Psoas muscle (tissue), 8 donors: ENCODE results near the gene LRRC46. TPM values are rescaled to one million over a fixed set of nuclear protein-coding genes. Genes with fewer than 3 reads are reported as not detected.

Experiments used
- ATAC-seq, 4 donors: fragments of 200-7000 bp; cut with Tn5 transposase; one replicate each; pipeline ENCODE4 v1.9.1; 2020; ENCODE audit warnings: moderate library complexity in 3 of 4, mild to moderate bottlenecking in 2 of 4
- DNase-seq, 2 donors: peaks; one replicate each; pipeline ENCODE4 v3.0.0-alpha.2; 2020
- H3K27ac ChIP-seq: fragments of 200-600 bp; one replicate; pipeline ENCODE4 v1.8.0; 2022
- H3K27me3 ChIP-seq, 3 donors: fragments of 200-600 bp in 1 of 3; one replicate each; pipeline versions ENCODE4 v1.6.1 to v1.8.0; 2013 to 2022; ENCODE audit warnings: low read length in 2 of 3, mild to moderate bottlenecking in 2 of 3, moderate library complexity in 1 of 3; ENCODE audit not compliant: insufficient read depth in 3 of 3
- H3K36me3 ChIP-seq, 2 donors: fragments of 200-600 bp in 1 of 2; one replicate each; pipeline versions ENCODE4 v1.6.1 to v1.8.0; 2013 to 2022; ENCODE audit warnings: low read depth in 1 of 2, mild to moderate bottlenecking in 1 of 2, moderate library complexity in 1 of 2; ENCODE audit not compliant: insufficient read depth in 1 of 2
- H3K4me1 ChIP-seq: fragments of 200-600 bp; one replicate; pipeline ENCODE4 v1.8.0; 2022
- H3K4me3 ChIP-seq: fragments of 200-600 bp; one replicate; pipeline ENCODE4 v1.8.0; 2022; ENCODE audit warnings: mild to moderate bottlenecking
- H3K9me3 ChIP-seq: fragments of 200-600 bp; one replicate; pipeline ENCODE4 v1.8.0; 2022
- WGBS, 3 donors: extraction: QIAGEN DNeasy Blood & Tissue Kit; methylation state at CpG; one replicate each; pipeline versions ENCODE4 v1.1.6 to v1.1.7; 2013; 5-methylcytosine and 5-hydroxymethylcytosine counted together
- intact Hi-C, 2 donors: fragments of 100-400 bp; cut with DNase I; formaldehyde crosslinking; loops; one replicate each; pipeline versions ENCODE4 v1.11.0 to v1.14.2; 2022
- polyA plus RNA-seq, 3 donors: library from polyadenylated mRNA; stranded (reverse); fragments of 200-250 nt; gene quantifications; one replicate each; pipeline ENCODE4 v1.2.3, GENCODE V29; 2013
- total RNA-seq, 4 donors: library from RNA; stranded (reverse); fragmentation: NEBNext Ultra II Directional in 2 of 4; extraction: Animal tissue kit (Norgen Biotek cat#: 25700) in 2 of 4; gene quantifications; one replicate each; pipeline versions ENCODE4 v1.2.1 to v1.2.4, GENCODE V29; 2021 to 2023
- TF ChIP-seq, protein P1 (sequence below): fragments of 200-600 bp; IDR thresholded peaks from one replicate; pipeline ENCODE4 v1.8.0; 2022; ENCODE audit warnings: antibody characterized with exemption
- donor health status: healthy with polysubstance abuse.
- donor health status: DM: no; HTN: no; CAD: no; lungs with moderate emphysema.
- donor health status: Bipolar disorder and iron deficiency.
- donor health status: healthy.
- donor health status: DM: yes; HTN: yes; CAD: no.
- donor health status: DM: no; HTN: no; CAD: no.
- donor health status: DM: no; HTN: no; CAD: no.
- donor health status: DM: yes; HTN: yes; CAD: no.

LRRC46 gene
- total and polyA plus RNA-seq, 7 donors, result 0.08 to 0.54 (median 0.22) TPM; not detected in 2

DNA sequence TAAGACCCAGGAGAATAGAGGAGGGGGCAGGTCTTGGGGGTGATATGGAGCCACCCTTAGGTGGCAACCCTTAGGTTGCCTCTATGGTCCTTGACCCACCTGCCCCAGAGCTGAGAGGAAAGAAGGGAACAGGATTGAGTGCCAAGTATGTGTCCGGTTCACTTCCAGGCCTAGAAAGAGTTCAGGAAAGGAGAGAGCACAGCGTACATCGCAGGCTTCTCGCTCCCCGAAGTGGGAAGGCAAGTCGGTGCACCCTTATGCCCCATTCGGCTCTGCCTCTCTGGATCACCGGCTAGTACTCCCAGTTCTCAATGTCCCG, 18.9 kb downstream of the LRRC46 start:
- intact Hi-C loops, result no loop called here
- Histone ChIP-seq H3K4me1 (peaks cover 16% of the 10 kb centered on the region), H3K4me3 (peak overlapping the region; percentile 50), H3K27ac (no peak overlapping the region), H3K27me3 (peaks cover 0 to 91% (median 49%) of the 10 kb centered on the region in 3 donors), H3K36me3 (no peaks in the 10 kb centered on the region), H3K9me3 (no peaks in the 10 kb centered on the region)
- 17 to 36% (median 35%) methylated on average over 9 of the region's 9 CpGs for whole genome bisulfite sequencing, 3 donors
- ATAC-seq, result peak in 1 of 4 donors; percentile 6
- TF ChIP-seq, protein P1, sequence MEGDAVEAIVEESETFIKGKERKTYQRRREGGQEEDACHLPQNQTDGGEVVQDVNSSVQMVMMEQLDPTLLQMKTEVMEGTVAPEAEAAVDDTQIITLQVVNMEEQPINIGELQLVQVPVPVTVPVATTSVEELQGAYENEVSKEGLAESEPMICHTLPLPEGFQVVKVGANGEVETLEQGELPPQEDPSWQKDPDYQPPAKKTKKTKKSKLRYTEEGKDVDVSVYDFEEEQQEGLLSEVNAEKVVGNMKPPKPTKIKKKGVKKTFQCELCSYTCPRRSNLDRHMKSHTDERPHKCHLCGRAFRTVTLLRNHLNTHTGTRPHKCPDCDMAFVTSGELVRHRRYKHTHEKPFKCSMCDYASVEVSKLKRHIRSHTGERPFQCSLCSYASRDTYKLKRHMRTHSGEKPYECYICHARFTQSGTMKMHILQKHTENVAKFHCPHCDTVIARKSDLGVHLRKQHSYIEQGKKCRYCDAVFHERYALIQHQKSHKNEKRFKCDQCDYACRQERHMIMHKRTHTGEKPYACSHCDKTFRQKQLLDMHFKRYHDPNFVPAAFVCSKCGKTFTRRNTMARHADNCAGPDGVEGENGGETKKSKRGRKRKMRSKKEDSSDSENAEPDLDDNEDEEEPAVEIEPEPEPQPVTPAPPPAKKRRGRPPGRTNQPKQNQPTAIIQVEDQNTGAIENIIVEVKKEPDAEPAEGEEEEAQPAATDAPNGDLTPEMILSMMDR, result no peak
- DNase-seq, result no peak

DNA sequence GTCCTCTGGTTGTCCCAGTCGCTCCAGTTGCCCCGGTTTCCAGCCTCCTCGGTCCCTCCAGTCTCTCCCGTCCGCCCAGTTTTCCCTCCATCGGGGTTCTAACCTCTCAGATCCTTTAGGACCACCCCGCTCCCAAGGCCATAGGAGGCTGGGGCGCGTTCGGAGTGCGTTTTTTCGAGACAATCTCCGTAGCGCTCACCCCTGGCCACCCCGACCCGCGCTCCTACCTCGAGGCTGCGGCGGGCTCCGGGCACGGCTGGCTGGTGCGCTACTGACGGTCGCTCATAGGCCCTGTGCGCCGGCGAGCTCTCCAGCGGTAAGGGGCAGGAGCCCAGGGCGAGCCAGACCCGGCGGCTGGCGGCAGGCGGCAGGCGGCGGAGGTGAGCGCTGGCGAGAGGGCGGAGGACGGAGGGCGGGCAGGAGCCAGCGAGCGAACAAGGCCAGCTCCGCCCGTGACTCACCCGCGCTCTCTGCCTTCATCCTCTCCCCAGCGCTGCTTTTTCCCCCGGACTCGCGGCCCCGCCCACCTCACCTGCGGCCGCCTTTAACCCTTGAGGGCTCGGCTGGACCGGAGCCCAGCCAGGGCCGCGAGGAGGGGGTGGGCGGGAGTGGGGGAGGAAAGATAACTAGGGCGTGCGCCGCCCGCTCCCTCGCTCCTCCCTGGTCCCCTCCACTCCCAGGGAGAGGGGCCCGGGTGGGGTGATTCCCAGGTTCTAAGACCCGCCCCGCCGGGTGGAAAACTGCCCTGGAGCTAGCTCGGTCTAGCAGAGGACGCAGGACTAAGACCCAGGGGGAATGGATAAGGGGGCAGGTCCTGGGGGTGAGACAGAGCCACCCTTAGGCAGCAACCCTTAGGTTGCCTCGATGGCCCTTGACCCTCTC, 19.5 kb downstream of the LRRC46 start, which contains the start of gene SP6:
SP6 (minus strand) TSS at position 472 of the 882 bp plus-strand sequence. CDS start 2,734 bp downstream, outside the sequence.
- intact Hi-C loops, result no loop called here
- Histone ChIP-seq H3K4me3 (peak within 1 kb of the TSS; percentile 50), H3K36me3 (no peaks in the 10 kb centered on the region), H3K4me1 (peaks cover 16% of the 10 kb centered on the region), H3K27me3 (peaks cover 0 to 97% (median 52%) of the 10 kb centered on the region in 3 donors), H3K27ac (no peak within 1 kb of the TSS), H3K9me3 (no peaks in the 10 kb centered on the region)
- DNase-seq, result peak; percentile 61 to 77
- TF ChIP-seq, protein P1, result peak; percentile 25
- ATAC-seq, result peak; percentile 86 to 95 (median 92)
- WGBS, 3 donors, result 3% methylated on average over 51 to 71 of the region's 71 CpGs

DNA sequence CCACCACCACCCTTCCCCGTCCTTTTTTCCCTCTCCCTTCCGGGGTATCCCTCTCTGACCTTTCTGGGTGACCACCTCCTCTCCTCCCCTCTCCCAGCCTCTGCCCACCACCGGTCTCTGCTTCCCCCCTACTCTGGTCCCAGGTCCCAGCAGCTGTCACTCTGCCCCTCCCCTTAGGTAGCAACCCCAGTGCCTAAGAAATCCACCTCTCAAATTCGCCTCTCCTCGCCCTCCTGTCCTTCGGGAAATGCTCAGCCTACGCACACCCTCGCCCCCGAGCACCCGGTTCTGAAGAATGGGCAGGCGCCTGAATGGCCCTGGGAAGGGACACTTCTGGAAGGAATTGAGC, 20.3 kb downstream of the LRRC46 start:
- H3K9me3 ChIP-seq, result no peaks in the 10 kb centered on the region
- H3K27ac ChIP-seq, result no peak overlapping the region
- ATAC-seq (no peak), DNase-seq (no peak)
- no peak overlapping the region for H3K4me3 ChIP-seq
- 31 to 41% (median 31%) methylated on average over 10 to 11 of the region's 11 CpGs for WGBS, 3 donors
- peaks cover 16% of the 10 kb centered on the region for H3K4me1 ChIP-seq
- intact Hi-C loops, result no loop called here
- TF ChIP-seq, protein P1, result no peak
- H3K36me3 ChIP-seq, result no peaks in the 10 kb centered on the region
- peaks cover 0 to 97% (median 52%) of the 10 kb centered on the region in 3 donors for H3K27me3 ChIP-seq

DNA sequence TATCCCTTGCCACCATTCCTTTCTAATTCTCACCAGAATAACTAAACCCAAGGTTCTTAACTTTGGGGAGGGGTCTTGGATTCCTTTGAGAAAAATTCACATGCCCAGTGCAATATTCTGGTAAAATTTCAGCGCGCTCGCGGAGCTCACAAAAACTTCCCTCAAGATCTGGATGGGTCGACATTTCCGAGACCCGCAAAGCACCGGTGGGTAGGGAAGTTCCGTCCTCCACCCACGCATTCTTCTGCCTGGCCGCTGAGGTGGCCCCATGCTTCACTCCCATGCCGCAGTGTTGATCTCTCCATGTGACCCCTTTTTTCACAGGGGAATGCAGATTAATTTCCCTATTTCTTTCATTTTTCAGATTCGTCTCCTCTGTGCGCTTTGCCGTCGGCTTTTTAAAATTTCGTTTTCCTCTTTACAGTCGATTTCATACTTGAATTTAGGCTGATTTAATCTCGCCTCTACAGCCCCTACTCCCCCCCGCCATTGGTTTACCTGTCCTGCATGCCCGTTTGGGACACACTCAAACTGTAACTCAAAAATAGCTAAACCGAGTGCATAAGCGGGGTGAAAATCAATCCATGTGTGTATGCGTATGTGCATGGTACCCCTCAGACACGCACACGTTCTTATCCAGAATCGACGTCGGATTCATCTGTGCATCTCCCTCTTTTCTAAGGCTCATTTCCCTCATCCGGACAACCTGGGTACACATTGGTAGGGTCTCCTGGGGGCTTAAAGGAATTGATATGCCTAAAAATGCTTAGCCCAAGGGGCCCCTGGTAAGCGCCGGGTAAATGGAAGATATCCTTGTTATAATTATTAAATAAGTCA, 20.9 kb downstream of the LRRC46 start:
- 27 to 34% (median 29%) methylated on average over 32 of the region's 32 CpGs for WGBS, 3 donors
- Histone ChIP-seq H3K4me1 (peaks cover 12% of the 10 kb centered on the region), H3K4me3 (no peak overlapping the region), H3K9me3 (no peaks in the 10 kb centered on the region), H3K27me3 (peaks cover 0 to 96% (median 51%) of the 10 kb centered on the region in 3 donors), H3K36me3 (no peaks in the 10 kb centered on the region), H3K27ac (no peak overlapping the region)
- ATAC-seq, result no peak
- intact Hi-C loops, result no loop called here
- TF ChIP-seq, protein P1, result no peak
- no peak for DNase-seq
